ENCODE measurements around the gene FERD3L. TPM values are rescaled to one million over a fixed set of nuclear protein-coding genes. Genes with fewer than 3 reads are reported as not detected.

Gene FERD3L
- polyA plus RNA-seq, 1 donor (not counting 4 experiments of a cell fraction or from before 2014, with no cell fraction given): not detected

GRCh38 chr7:19119372-19119771 lies 25.8 kb downstream of the FERD3L start:
- no peak overlapping the region for H3K4me3 ChIP-seq (ENCODE audit: control insufficient read depth in 2 of 3, extremely low read depth in 1 of 3, insufficient read depth in 2 of 3, low read depth in 1 of 3, low read length in 3 of 3)
- H3K9ac ChIP-seq (ENCODE audit: control insufficient read depth, extremely low read depth, insufficient read depth, low read length): no peak overlapping the region
- DNase-seq (ENCODE audit: low read depth, low spot score) (no peak), FAIRE-seq (no peak)
- H4K20me1 ChIP-seq (ENCODE audit: control insufficient read depth, extremely low read depth, insufficient read depth, low read length): no peaks in the 10 kb centered on the region
- H3K9me1 ChIP-seq (ENCODE audit: control insufficient read depth, extremely low read depth, insufficient read depth, low read length): no peaks in the 10 kb centered on the region
- H3K4me1 ChIP-seq (ENCODE audit: control insufficient read depth, extremely low read depth, insufficient read depth, low read length): peaks cover 5% of the 10 kb centered on the region
- H2AFZ ChIP-seq (ENCODE audit: control insufficient read depth, low read length): no peak overlapping the region
- TF ChIP-seq CTCF (optimal IDR thresholded peaks at IDR 0.05 in 1 of 3, IDR thresholded peaks at IDR 0.05 in 1 of 3, conservative IDR thresholded peaks at IDR 0.05 in 1 of 3; ENCODE audit: extremely low read depth in 1 of 3, insufficient read depth in 2 of 3, low read length in 3 of 3): no peak
- no peak for TF ChIP-seq EZH2 (IDR thresholded peaks at IDR 0.05; ENCODE audit: low read length)
- no peak overlapping the region for H3K4me2 ChIP-seq (ENCODE audit: control insufficient read depth, extremely low read depth, insufficient read depth, low read depth, low read length)
- H3K27ac ChIP-seq (ENCODE audit: control insufficient read depth, insufficient read depth, low read length): no peak overlapping the region
- H3K79me2 ChIP-seq (ENCODE audit: control insufficient read depth, insufficient read depth, low read length): no peaks in the 10 kb centered on the region
- H3K27me3 ChIP-seq (ENCODE audit: control insufficient read depth, extremely low read depth, insufficient read depth, low read length): peaks cover 44% of the 10 kb centered on the region
- H3K9me3 ChIP-seq (ENCODE audit: control insufficient read depth, low read depth, low read length): no peaks in the 10 kb centered on the region
- no peaks in the 10 kb centered on the region for H3K36me3 ChIP-seq (ENCODE audit: control insufficient read depth in 2 of 2, extremely low read depth in 1 of 2, insufficient read depth in 2 of 2, low read length in 2 of 2)
- dilution Hi-C loops (cut with MboI; ENCODE audit: extremely low pct_ligation_motif_present, low sequenced_read_pairs): no loop called here

- H3K79me2 ChIP-seq (ENCODE audit: control insufficient read depth, insufficient read depth, low read length): no peaks in the 10 kb centered on the region
- no peak overlapping the region for H3K9ac ChIP-seq (ENCODE audit: control insufficient read depth, extremely low read depth, insufficient read depth, low read length)
- H3K27me3 ChIP-seq (ENCODE audit: control insufficient read depth, extremely low read depth, insufficient read depth, low read length): peaks cover 44% of the 10 kb centered on the region
Observed at GRCh38 chr7:19118636-19119371, 26.4 kb downstream of the FERD3L start.

More at GRCh38 chr7:19118636-19119371, 26.4 kb downstream of the FERD3L start:
- no peak overlapping the region for H3K27ac ChIP-seq (ENCODE audit: control insufficient read depth, insufficient read depth, low read length)
- no peaks in the 10 kb centered on the region for H3K9me1 ChIP-seq (ENCODE audit: control insufficient read depth, extremely low read depth, insufficient read depth, low read length)
- peak overlapping the region; percentile 8 for H3K4me2 ChIP-seq (ENCODE audit: control insufficient read depth, extremely low read depth, insufficient read depth, low read depth, low read length)
- no peaks in the 10 kb centered on the region for H4K20me1 ChIP-seq (ENCODE audit: control insufficient read depth, extremely low read depth, insufficient read depth, low read length)
- H3K4me1 ChIP-seq (ENCODE audit: control insufficient read depth, extremely low read depth, insufficient read depth, low read length): peaks cover 5% of the 10 kb centered on the region
- TF ChIP-seq EZH2 (IDR thresholded peaks at IDR 0.05; ENCODE audit: low read length) (peak; percentile 38), CTCF (optimal IDR thresholded peaks at IDR 0.05 in 1 of 3, IDR thresholded peaks at IDR 0.05 in 1 of 3, conservative IDR thresholded peaks at IDR 0.05 in 1 of 3; ENCODE audit: extremely low read depth in 1 of 3, insufficient read depth in 2 of 3, low read length in 3 of 3) (no peak)
- no peaks in the 10 kb centered on the region for H3K9me3 ChIP-seq (ENCODE audit: control insufficient read depth, low read depth, low read length)
- no peaks in the 10 kb centered on the region for H3K36me3 ChIP-seq (ENCODE audit: control insufficient read depth in 2 of 2, extremely low read depth in 1 of 2, insufficient read depth in 2 of 2, low read length in 2 of 2)
- DNase-seq (ENCODE audit: low read depth, low spot score) (no peak), FAIRE-seq (no peak)
- dilution Hi-C loops (cut with MboI; ENCODE audit: extremely low pct_ligation_motif_present, low sequenced_read_pairs): no loop called here
- no peak overlapping the region for H3K4me3 ChIP-seq (ENCODE audit: control insufficient read depth in 2 of 3, extremely low read depth in 1 of 3, insufficient read depth in 2 of 3, low read depth in 1 of 3, low read length in 3 of 3)
- no peak overlapping the region for H2AFZ ChIP-seq (ENCODE audit: control insufficient read depth, low read length)

Measured in keratinocyte (primary cell).